ENCODE measurements around the gene PFN1. TPM values are rescaled to one million over a fixed set of nuclear protein-coding genes. Genes with fewer than 3 reads are reported as not detected.

The PFN1 gene
- polyA plus RNA-seq, 1 donor from 2014 or later, result 145 TPM

- H3K36me3 ChIP-seq (ENCODE audit: insufficient read depth, low read length), result no peaks in the 10 kb centered on the region
- H3K27ac ChIP-seq (ENCODE audit: low read length), result no peak overlapping the region
- H3K4me3 ChIP-seq (ENCODE audit: low read length), result no peak overlapping the region
These were observed 50.5 kb downstream of the PFN1 start for GRCh38 chr17:4897785-4898184.

DNA sequence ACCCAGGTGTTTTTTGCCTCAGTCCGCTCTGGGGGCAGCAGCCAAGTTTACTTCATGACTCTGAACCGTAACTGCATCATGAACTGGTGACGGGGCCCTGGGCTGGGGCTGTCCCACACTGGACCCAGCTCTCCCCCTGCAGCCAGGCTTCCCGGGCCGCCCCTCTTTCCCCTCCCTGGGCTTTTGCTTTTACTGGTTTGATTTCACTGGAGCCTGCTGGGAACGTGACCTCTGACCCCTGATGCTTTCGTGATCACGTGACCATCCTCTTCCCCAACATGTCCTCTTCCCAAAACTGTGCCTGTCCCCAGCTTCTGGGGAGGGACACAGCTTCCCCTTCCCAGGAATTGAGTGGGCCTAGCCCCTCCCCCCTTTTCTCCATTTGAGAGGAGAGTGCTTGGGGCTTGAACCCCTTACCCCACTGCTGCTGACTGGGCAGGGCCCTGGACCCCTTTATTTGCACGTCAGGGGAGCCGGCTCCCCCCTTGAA, 51.1 kb downstream of the PFN1 start:
- H3K27ac ChIP-seq (ENCODE audit: low read length), result no peak overlapping the region
- H3F3A ChIP-seq (ENCODE audit: insufficient read depth, low read length, poor library complexity, severe bottlenecking), result no peaks in the 10 kb centered on the region
- no peaks in the 10 kb centered on the region for H3K9me3 ChIP-seq (ENCODE audit: low read length)
- H3K79me2 ChIP-seq (replicated peaks; ENCODE audit: insufficient read depth, low read length), result no peaks in the 10 kb centered on the region
- no peak overlapping the region for H3K4me3 ChIP-seq (ENCODE audit: low read length)
- no peak overlapping the region for H2AFZ ChIP-seq (ENCODE audit: low read depth, low read length)
- no peaks in the 10 kb centered on the region for H3K36me3 ChIP-seq (ENCODE audit: insufficient read depth, low read length)
- H4K20me1 ChIP-seq (ENCODE audit: insufficient read depth), result no peaks in the 10 kb centered on the region
- H3K9me2 ChIP-seq (ENCODE audit: insufficient read depth, low read length), result no peaks in the 10 kb centered on the region
- H3K4me2 ChIP-seq (ENCODE audit: low read length), result no peak overlapping the region
- H3K27me3 ChIP-seq (ENCODE audit: insufficient read depth, low read depth, low read length), result no peaks in the 10 kb centered on the region
- no peak overlapping the region for H3K9ac ChIP-seq (ENCODE audit: low read length)
- TF ChIP-seq RAD21 (conservative IDR thresholded peaks at IDR 0.05) (no peak), SMC3 (conservative IDR thresholded peaks at IDR 0.05; ENCODE audit: poor library complexity) (no peak), REST (IDR thresholded peaks at IDR 0.05; ENCODE audit: borderline replicate concordance) (no peak), POLR2AphosphoS5 (IDR thresholded peaks at IDR 0.05) (no peak), MXI1 (conservative IDR thresholded peaks at IDR 0.05; ENCODE audit: poor library complexity, severe bottlenecking) (no peak), EZH2 (IDR thresholded peaks at IDR 0.05; ENCODE audit: borderline replicate concordance, insufficient read depth, low read length, poor library complexity, severe bottlenecking) (no peak), EP300 (conservative IDR thresholded peaks at IDR 0.05; ENCODE audit: poor library complexity, severe bottlenecking) (no peak), TAF1 (IDR thresholded peaks at IDR 0.05; ENCODE audit: low read depth) (no peak)

More at GRCh38 chr17:4897785-4898184, 50.5 kb downstream of the PFN1 start:
- H3K9ac ChIP-seq (ENCODE audit: low read length), result no peak overlapping the region
- H3K9me2 ChIP-seq (ENCODE audit: insufficient read depth, low read length), result no peaks in the 10 kb centered on the region
- no peak for TF ChIP-seq TAF1 (IDR thresholded peaks at IDR 0.05; ENCODE audit: low read depth)
- no peak for TF ChIP-seq SMC3 (conservative IDR thresholded peaks at IDR 0.05; ENCODE audit: poor library complexity)
- TF ChIP-seq EZH2 (IDR thresholded peaks at IDR 0.05; ENCODE audit: borderline replicate concordance, insufficient read depth, low read length, poor library complexity, severe bottlenecking), result no peak
- no peak for TF ChIP-seq POLR2AphosphoS5 (IDR thresholded peaks at IDR 0.05)
- TF ChIP-seq MXI1 (conservative IDR thresholded peaks at IDR 0.05; ENCODE audit: poor library complexity, severe bottlenecking), result no peak
- no peak for TF ChIP-seq EP300 (conservative IDR thresholded peaks at IDR 0.05; ENCODE audit: poor library complexity, severe bottlenecking)
- no peak for TF ChIP-seq REST (IDR thresholded peaks at IDR 0.05; ENCODE audit: borderline replicate concordance)
- no peak for TF ChIP-seq CTCF (IDR thresholded peaks at IDR 0.05; ENCODE audit: poor library complexity, severe bottlenecking)
- no peaks in the 10 kb centered on the region for H3F3A ChIP-seq (ENCODE audit: insufficient read depth, low read length, poor library complexity, severe bottlenecking)
- H4K20me1 ChIP-seq (ENCODE audit: insufficient read depth), result no peaks in the 10 kb centered on the region
- H3K4me2 ChIP-seq (ENCODE audit: low read length), result no peak overlapping the region
- no peaks in the 10 kb centered on the region for H3K9me3 ChIP-seq (ENCODE audit: low read length)
- no peak overlapping the region for H2AFZ ChIP-seq (ENCODE audit: low read depth, low read length)
- H3K79me2 ChIP-seq (replicated peaks; ENCODE audit: insufficient read depth, low read length), result no peaks in the 10 kb centered on the region
- H3K27me3 ChIP-seq (ENCODE audit: insufficient read depth, low read depth, low read length), result no peaks in the 10 kb centered on the region
